Effector memory CD8-positive, alpha-beta T cell (primary cell): ENCODE results near the gene GPHN.
"Not testable (repeated sequence)": the region's sequence is repeated elsewhere in the genome, so short reads cannot be mapped to it uniquely, and the experiment has no call there.

Experiments
- ATAC-seq: fragments of 150-1000 bp; cut with Tn5 transposase; replicated peaks from 2 replicates; pipeline ENCODE4 v1.10.0; 2021; ENCODE audit warnings: mild to moderate bottlenecking, moderate library complexity
- DNase-seq, 3 experiments: peaks; one replicate each; pipeline ENCODE4 v3.0.0; 2021
- H3K27ac Mint-ChIP-seq, 2 donors: one replicate each; pipeline ENCODE4 v1.8.0; 2022; ENCODE audit warnings: mild to moderate bottlenecking in 2 of 2, mixed read lengths in 2 of 2, moderate library complexity in 2 of 2
- H3K27me3 Mint-ChIP-seq, 2 donors: one replicate each; pipeline ENCODE4 v1.8.0; 2022; ENCODE audit warnings: mixed read lengths in 2 of 2
- H3K36me3 Mint-ChIP-seq: one replicate; pipeline ENCODE4 v1.8.0; 2022; ENCODE audit warnings: mild to moderate bottlenecking, moderate library complexity, mixed read lengths; ENCODE audit not compliant: insufficient read depth
- H3K4me1 Mint-ChIP-seq, 2 donors: one replicate each; pipeline ENCODE4 v1.8.0; 2022; ENCODE audit warnings: low read depth in 2 of 2, mixed read lengths in 2 of 2
- H3K4me3 Mint-ChIP-seq, 2 donors: one replicate each; pipeline ENCODE4 v1.8.0; 2022; ENCODE audit warnings: mild to moderate bottlenecking in 2 of 2, mixed read lengths in 2 of 2, moderate library complexity in 2 of 2
- H3K9me3 Mint-ChIP-seq, 2 donors: one replicate each; pipeline ENCODE4 v1.8.0; 2022; ENCODE audit warnings: mixed read lengths in 2 of 2

Gene GPHN

DNA sequence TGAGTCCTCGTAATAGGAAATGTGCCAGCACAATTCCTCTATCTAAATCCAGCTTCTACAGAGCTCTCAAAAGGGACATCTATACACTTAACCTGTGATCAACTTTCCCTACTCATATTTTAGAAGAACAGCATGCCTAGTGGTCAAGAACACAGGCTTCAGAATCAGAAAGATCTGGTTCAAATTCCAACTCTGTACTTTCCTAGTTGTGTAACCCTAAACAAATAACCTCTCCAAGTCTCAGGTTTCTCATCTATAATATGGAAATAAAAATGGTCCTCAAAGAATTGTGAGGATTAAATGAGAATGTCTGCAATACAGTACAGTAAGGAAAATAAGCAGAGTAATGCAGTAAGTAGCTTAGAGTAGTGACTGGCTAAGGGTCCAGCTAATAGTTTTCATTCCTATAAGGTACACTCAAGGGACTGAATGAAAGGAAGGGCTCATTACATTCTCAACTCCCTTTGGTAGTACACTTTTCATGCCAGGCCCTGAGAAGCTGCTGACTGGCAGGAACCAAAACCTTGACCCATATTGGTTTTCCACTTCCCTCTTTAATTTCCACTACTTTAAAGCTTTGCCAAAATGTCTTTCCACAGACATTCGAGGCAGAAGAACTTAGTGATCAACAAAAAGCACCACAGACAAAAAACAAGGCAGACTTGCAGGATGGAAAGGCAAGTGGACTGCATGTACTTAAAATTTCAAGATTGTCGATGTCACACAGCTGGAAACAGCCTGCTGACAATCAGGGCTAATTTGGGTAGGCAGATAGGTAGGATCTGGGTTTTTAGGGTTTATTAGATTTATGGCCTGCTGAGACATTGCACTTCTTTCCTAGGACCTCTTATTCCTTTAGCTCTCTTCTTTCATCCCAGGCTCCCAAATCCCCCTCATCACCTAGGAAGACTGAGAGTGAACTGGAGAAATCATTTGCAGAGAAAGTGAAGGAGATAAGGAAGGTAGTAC is 17.5 kb upstream of the GPHN start:
- no peaks in the 10 kb centered on the region for H3K27me3 Mint-ChIP-seq
- ATAC-seq (no peak), DNase-seq (no peak)
- no peaks in the 10 kb centered on the region for H3K9me3 Mint-ChIP-seq
- no peak overlapping the region for H3K4me3 Mint-ChIP-seq
- H3K36me3 Mint-ChIP-seq = peaks cover 2% of the 10 kb centered on the region
- no peak overlapping the region for H3K27ac Mint-ChIP-seq
- H3K4me1 Mint-ChIP-seq = no peaks in the 10 kb centered on the region

DNA sequence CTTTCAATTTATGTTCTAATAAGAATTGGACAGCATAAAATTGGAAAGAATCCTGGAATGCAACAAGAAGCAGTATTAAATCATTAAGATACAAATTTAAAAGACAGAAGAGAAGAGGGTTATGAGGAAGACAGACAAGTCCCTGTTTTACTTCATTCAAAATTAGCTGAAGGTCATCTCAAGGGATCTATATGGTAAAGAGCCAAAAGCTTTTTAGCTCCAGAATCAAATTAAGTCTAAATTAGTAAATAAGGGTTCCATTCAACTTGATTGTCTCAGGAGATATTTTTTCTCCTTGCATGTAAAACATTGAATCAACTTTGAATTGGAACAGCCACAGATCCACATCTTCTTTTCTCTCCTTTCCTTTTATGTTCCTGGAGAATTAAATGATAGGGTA is 14.2 kb upstream of the GPHN start:
- no peak overlapping the region for H3K4me3 Mint-ChIP-seq
- peaks cover 2% of the 10 kb centered on the region for H3K36me3 Mint-ChIP-seq
- ATAC-seq (no peak), DNase-seq (no peak)
- H3K27ac Mint-ChIP-seq = no peak overlapping the region
- H3K27me3 Mint-ChIP-seq = no peaks in the 10 kb centered on the region
- no peaks in the 10 kb centered on the region for H3K9me3 Mint-ChIP-seq
- no peaks in the 10 kb centered on the region for H3K4me1 Mint-ChIP-seq

DNA sequence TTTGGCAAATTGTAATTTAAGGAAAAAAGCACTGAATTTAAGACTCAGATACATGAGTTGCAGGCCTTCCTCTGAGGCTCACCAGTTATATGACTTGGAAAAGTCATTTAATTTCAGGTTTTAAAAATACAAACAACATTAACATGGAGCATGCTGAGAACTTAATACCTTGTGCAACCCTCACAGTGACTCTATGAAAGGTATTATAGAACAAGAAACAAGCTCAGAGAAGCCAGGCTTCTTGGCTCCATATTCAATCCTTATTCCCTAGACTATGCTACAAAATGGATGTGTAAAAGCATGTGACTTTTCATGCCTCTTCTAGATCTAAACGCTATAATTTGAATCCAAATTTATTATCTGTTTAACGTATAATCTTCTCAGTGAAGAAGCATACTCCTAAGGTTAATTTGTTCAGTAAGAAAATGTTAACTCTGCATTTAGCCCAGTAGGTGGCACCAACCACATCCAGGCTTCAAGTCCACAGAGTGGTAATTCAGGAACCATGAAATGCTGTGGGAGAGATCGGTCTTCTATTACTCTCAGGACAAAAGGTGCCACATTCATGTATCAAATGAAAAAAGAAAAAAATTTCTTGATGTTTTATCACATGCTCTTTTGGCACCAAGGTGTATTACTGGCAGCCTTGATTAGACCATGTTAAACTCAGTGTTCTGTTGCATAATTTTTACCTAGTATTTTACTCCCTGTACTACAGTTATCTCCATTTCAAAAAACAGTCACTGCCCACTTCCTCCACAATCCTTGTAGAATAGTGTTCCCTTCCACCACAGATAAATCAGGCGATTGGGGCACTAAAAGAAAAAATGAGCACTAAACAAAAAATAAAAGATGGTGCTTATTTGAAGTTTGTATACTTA is 12.5 kb upstream of the GPHN start:
- peaks cover 2% of the 10 kb centered on the region for H3K36me3 Mint-ChIP-seq
- ATAC-seq = peak; percentile 58
- peak in 2 of 3 experiments; percentile 5 to 14 for DNase-seq
- no peak overlapping the region for H3K4me3 Mint-ChIP-seq
- H3K27ac Mint-ChIP-seq = no peak overlapping the region
- H3K27me3 Mint-ChIP-seq = no peaks in the 10 kb centered on the region
- H3K9me3 Mint-ChIP-seq = no peaks in the 10 kb centered on the region
- no peaks in the 10 kb centered on the region for H3K4me1 Mint-ChIP-seq

DNA sequence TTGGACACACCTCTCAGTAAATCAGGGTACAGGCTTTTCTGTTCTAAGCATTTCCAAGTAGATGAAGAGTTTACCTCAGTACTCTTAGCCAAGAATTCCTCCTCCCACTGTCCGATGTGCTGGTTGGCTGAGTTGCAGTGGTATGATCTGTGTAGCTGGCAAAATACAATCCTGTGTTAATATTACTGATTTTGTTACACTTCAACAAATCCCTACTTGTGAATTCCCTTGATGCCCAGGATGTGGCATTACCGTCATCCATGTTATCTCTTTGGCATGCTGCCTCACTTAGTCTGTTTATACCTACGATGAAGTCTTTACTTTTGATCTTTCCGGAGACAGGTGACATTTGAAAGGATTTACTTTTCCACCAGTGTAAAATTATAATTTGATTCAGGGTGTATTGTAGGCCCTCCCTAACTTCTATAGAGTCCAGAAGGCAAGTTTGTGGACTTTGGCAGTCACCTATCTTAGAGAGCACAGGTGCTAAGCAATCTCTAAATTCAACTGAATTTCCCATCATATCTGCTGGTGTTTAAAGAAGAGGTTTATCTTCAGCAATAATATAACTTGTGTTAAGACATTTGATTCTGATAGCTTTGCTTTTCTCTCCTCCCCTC is 11.6 kb upstream of the GPHN start:
- ATAC-seq = no peak
- H3K36me3 Mint-ChIP-seq = peaks cover 2% of the 10 kb centered on the region
- no peak overlapping the region for H3K27ac Mint-ChIP-seq
- H3K27me3 Mint-ChIP-seq = no peaks in the 10 kb centered on the region
- no peaks in the 10 kb centered on the region for H3K4me1 Mint-ChIP-seq
- H3K4me3 Mint-ChIP-seq = no peak overlapping the region
- H3K9me3 Mint-ChIP-seq = no peaks in the 10 kb centered on the region
- no peak for DNase-seq

DNA sequence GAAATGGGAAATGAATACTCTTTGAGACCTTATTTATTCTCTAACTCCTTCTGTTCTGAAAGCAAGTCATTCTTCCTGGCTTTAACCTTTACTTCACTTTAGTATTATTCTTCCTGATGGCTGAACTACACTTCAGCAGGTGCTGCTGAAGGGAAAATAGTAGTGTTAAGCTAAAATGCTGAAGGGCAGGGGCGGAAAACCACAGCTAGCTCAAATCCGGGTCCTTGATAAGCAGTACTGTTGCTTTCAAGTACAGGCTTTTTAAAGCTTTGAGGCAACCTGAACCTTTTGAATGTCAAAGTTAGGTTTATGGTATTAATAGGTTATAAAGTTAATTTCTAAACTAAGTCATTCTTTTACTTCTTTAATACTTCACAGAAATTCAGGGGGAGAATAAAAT is 11.0 kb upstream of the GPHN start:
- no peak overlapping the region for H3K4me3 Mint-ChIP-seq
- no peak for ATAC-seq

DNA sequence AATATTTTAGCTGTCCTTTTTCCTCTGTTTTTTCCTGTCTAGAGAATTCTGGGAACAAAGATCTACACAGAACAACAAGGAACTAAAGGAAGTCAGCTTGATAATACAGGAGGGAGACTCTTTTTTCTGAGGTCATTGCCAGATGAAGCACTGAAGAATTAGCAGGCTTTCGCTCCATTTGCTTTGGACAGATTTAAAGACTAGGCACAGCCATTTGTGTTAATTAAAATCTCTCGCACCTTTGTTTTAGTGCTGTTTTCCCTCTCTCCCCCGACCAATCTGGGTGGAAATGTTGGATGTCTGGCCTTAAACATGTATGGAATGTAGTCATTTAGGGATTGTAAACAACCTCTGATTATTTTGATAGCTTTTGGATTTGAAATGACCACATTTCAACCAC is 9.6 kb upstream of the GPHN start:
- DNase-seq = no peak
- Mint-ChIP-seq H3K27ac (no peak overlapping the region), H3K36me3 (no peaks in the 10 kb centered on the region), H3K4me3 (no peak overlapping the region), H3K27me3 (no peaks in the 10 kb centered on the region), H3K9me3 (no peaks in the 10 kb centered on the region), H3K4me1 (no peaks in the 10 kb centered on the region)
- no peak for ATAC-seq

More for the DNA sequence above, 11.0 kb upstream of the GPHN start:
- Mint-ChIP-seq H3K9me3 (no peaks in the 10 kb centered on the region), H3K4me1 (no peaks in the 10 kb centered on the region), H3K36me3 (peaks cover 2% of the 10 kb centered on the region), H3K27me3 (no peaks in the 10 kb centered on the region), H3K27ac (no peak overlapping the region)
- DNase-seq = no peak

DNA sequence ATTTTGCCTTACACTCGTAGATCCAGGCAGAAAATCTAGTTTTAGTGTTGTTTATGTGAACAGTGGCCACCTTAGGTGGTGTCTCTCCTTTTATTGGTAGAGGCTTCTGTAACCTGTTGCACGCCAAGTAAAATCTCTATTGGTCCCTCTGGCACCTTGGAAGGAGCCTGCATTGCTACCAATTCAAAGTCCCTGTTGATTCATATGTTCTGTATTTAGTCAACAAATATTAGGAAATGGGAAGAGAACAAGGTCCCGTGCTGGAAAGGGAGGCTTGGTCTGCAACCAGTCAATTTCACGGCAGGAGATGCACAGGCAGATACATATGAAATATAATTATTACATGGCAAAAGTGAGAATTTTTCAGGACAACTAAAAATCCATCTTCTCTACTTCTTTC is 6.4 kb upstream of the GPHN start:
- Mint-ChIP-seq H3K36me3 (no peaks in the 10 kb centered on the region), H3K27me3 (no peaks in the 10 kb centered on the region), H3K4me1 (no peaks in the 10 kb centered on the region), H3K9me3 (no peaks in the 10 kb centered on the region), H3K27ac (no peak overlapping the region), H3K4me3 (no peak overlapping the region)
- DNase-seq (no peak), ATAC-seq (no peak)

DNA sequence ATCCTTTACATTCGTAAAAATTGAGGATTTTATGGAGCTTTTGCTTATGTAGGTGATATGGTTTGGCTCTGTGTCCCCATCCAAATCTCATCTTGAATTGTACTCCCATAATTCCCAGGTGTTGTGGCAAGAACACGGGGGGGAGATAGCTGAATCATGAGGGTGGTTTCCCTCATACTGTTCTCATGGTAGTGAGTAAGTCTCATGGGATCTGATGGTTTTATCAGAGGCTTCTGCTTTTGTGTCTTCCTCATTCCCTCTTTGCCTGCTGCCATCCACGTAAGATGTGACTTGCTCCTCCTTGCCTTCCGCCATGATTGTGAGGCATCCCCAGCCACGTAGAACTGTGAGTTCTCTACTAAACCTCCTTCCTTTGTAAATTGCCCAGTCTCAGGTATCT is 5.1 kb upstream of the GPHN start:
- not testable (repeated sequence) for DNase-seq, H3K36me3 Mint-ChIP-seq, H3K27me3 Mint-ChIP-seq, ATAC-seq, H3K9me3 Mint-ChIP-seq, H3K4me3 Mint-ChIP-seq, H3K27ac Mint-ChIP-seq, H3K4me1 Mint-ChIP-seq

DNA sequence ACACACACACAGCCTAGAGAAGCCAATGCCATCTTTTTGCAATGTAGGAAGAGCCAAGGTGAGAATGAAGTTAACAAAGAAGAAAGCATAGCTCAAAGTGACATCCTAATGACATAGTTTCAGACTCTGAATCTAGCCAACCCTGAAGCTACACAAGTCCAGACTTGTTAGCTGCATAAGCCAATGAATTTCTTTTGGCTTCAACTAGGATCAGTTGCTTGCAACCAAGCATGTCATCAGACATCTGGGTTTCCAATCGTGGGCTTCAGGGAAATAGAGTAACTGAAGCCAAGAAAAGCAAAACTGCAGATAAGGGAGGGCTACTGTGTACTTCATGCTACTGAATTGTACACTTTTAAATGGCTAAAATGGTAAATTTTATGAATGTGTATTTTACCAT is 4.4 kb upstream of the GPHN start:
- H3K9me3 Mint-ChIP-seq = no peaks in the 10 kb centered on the region
- no peaks in the 10 kb centered on the region for H3K27me3 Mint-ChIP-seq
- DNase-seq (no peak), ATAC-seq (no peak)
- peaks cover 3% of the 10 kb centered on the region for H3K36me3 Mint-ChIP-seq
- peaks cover 5 to 8% of the 10 kb centered on the region in 2 donors for H3K4me1 Mint-ChIP-seq
- H3K4me3 Mint-ChIP-seq = no peak overlapping the region
- no peak overlapping the region for H3K27ac Mint-ChIP-seq

DNA sequence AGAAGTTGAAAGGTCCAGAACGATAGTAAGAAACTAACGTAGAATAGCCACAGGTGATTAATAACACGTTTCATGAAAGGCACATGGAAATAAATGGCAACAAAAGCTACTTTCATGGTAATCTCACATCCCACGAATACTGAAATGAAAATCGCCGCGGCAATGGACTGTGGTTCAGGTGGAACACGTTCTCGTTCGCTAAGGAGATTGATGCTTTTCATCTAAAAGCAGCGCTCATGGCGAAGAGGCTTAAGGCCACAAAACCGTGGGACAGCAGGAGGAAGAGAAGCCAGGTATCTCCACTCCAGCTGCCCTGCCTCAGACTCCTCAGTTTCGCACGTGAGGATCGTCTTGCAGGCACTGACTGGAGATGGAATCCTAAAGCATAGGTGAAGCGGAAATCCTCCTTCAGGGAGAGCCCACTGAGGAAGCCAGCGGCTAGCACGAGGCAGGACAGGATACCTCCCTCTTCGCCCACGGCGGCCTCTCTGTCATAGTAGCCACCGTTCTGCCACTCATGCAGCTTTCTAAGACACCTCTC is 696 bp upstream of the GPHN start:
- H3K4me1 Mint-ChIP-seq = peaks cover 11 to 23% of the 10 kb centered on the region in 2 donors
- DNase-seq = peak in 1 of 3 experiments; percentile 1
- peak overlapping the region; percentile 72 to 86 for H3K27ac Mint-ChIP-seq
- no peaks in the 10 kb centered on the region for H3K9me3 Mint-ChIP-seq
- no peak for ATAC-seq
- peaks cover 9 to 15% of the 10 kb centered on the region in 2 donors for H3K27me3 Mint-ChIP-seq
- H3K36me3 Mint-ChIP-seq = peaks cover 3% of the 10 kb centered on the region
- H3K4me3 Mint-ChIP-seq = peak overlapping the region; percentile 88 to 91

DNA sequence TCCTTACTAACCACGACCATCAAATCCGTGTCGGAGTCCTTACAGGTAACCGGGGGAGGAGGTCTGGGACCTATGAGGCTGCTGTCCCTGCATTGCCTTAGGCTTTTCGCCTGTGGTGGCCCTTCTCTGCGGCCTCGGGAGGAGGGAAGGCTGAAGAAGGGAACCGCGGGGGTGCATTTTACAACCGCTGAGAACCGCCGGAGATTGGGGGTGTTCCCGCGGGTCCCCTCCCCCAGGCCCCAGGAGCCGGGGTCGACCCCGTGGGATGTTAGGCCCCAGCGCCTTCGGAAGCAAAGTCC is 549 bp downstream of the GPHN start:
- ATAC-seq (peak; percentile 1), DNase-seq (no peak)
- Mint-ChIP-seq H3K27me3 (peaks cover 9 to 15% of the 10 kb centered on the region in 2 donors), H3K4me1 (peaks cover 11 to 27% of the 10 kb centered on the region in 2 donors), H3K4me3 (peak overlapping the region; percentile 88 to 91), H3K36me3 (peaks cover 3% of the 10 kb centered on the region), H3K9me3 (no peaks in the 10 kb centered on the region), H3K27ac (peak overlapping the region; percentile 72 to 86)

DNA sequence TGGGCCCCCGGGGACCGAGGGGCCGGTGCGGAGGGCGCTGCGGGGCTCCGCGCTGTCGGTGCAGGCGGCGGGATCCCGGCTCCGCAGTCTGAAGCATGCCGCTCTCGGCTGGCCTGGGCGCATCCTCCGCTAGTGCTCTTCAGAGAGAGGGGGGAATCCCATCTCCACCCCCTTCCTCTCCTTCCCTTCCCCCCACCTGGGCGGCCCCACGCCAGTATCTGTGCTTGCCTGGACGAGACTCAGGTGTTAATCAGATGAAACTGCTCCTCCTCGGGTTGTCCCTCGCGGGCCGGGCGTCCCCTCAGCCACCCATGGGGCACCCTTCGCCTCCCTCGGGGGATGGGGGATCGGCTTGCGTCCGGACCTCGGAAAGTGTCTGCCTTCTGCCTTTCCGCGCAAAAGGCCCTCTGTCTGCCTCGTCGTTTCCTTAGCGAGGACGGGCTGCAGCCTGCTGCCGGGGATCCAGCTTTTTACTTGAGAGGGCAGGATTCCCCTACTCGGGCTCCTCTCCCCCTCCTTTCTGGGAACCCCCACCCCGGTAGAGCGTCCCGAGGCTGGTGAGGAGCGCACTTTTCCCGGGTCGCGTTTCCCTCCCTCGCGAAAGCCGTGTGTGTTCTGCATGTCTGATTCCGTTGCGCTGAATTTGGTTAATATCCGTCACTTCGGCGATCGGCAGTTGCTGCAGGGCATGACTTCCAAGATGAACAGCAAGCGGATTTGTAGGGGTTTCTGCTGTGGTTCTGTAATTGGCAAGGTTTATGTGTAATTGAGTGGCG is 1.1 kb downstream of the GPHN start:
- ATAC-seq (peak; percentile 7), DNase-seq (peak; percentile 8 to 18 (median 17))
- H3K4me3 Mint-ChIP-seq = peak overlapping the region; percentile 88 to 91
- peaks cover 3% of the 10 kb centered on the region for H3K36me3 Mint-ChIP-seq
- H3K4me1 Mint-ChIP-seq = peaks cover 11 to 27% of the 10 kb centered on the region in 2 donors
- no peaks in the 10 kb centered on the region for H3K9me3 Mint-ChIP-seq
- peak overlapping the region; percentile 67 to 72 for H3K27ac Mint-ChIP-seq
- H3K27me3 Mint-ChIP-seq = peaks cover 9 to 15% of the 10 kb centered on the region in 2 donors
